Hypothalamus (tissue), 51 donors: ENCODE results near the gene SDHAF1.
"Not testable (repeated sequence)": the region's sequence is repeated elsewhere in the genome, so short reads cannot be mapped to it uniquely, and the experiment has no call there.

Experiments
- DNase-seq, 51 donors: peaks; one replicate each; lab custom pipeline; 2025; lab: John Stamatoyannopoulos, UW

Gene SDHAF1, protein sequence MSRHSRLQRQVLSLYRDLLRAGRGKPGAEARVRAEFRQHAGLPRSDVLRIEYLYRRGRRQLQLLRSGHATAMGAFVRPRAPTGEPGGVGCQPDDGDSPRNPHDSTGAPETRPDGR

DNA sequence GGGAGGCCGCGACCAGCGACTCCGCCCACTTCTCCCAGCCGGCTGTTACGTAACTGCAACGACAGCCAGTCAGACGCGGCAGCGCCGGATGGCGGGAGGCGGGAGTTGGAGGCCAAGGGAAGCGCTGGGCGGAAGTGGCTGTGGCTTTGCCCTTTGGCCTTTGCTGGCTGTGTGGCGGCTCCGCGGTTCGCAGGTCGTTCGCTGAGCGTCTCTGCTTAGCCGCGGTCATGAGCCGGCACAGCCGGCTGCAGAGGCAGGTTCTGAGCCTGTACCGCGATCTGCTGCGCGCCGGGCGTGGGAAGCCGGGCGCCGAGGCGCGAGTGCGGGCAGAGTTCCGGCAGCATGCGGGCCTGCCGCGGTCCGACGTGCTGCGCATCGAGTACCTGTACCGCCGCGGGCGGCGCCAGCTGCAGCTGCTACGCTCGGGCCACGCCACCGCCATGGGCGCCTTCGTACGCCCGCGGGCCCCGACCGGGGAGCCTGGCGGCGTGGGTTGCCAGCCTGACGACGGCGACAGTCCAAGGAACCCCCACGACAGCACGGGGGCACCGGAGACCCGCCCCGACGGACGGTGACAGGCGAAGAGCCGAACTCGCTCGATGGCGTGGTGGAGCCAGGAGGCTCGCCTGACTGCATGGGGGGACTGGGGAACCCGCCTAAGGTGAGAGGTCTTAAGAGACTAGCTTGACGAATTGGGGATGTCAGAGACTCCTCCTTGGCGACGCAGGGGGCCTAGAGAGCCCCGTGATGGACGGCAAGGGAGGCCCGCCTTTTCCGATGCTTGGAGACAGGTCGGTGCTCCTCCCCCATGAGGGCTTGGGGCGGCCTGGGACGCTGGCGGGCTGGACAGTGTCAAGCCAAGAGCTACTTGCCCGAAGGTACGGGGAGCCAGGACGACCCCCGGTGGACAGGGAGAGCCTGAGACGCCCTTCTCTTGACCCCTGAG, at the start of gene SDHAF1:
Gene SDHAF1, plus strand, starts transcription at position 141 of the 946 bp plus-strand sequence. Its CDS starts 87 bp downstream, at position 228.
- peak; percentile 34 to 98 (median 93) for DNase-seq

DNA sequence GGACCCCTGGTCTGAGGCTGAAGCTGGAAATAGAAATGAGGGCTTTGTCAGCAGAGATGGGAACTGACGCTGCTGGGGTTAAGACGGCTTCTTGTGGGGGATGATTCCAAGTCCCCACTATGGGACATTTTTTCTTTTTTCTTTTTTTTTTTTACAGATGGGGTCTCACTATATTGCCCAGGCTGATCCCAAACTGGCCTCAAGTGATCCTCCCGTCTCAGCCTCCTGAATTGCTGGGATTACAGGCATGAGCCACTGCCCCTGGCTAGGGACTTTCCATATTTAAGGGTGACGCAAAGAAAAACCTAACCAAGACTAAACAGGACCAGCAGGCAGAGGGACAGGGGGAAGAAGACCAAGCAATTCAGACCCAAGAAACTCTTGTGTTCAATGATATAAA, 48.8 kb upstream of the SDHAF1 start:
- no peak for DNase-seq

DNA sequence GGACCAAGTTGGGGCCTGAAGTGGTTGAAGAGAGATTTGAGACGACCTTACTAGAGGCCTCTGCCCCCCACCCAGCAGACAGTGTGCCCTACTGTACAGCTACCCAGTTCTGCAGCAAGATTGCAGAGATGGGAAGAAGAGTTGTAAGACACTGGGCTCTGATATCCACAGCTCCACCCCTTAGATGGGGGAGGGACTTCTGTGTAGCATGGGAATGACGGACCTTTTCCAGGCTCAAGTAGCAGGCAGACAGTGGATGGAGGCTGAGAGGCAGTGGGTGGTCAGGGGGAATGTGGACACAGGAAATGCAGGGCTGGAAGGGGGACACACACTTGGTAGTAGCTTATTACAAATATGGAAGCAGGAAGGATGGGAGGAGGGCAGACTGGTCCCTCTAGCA, 45.9 kb upstream of the SDHAF1 start:
- no peak for DNase-seq

DNA sequence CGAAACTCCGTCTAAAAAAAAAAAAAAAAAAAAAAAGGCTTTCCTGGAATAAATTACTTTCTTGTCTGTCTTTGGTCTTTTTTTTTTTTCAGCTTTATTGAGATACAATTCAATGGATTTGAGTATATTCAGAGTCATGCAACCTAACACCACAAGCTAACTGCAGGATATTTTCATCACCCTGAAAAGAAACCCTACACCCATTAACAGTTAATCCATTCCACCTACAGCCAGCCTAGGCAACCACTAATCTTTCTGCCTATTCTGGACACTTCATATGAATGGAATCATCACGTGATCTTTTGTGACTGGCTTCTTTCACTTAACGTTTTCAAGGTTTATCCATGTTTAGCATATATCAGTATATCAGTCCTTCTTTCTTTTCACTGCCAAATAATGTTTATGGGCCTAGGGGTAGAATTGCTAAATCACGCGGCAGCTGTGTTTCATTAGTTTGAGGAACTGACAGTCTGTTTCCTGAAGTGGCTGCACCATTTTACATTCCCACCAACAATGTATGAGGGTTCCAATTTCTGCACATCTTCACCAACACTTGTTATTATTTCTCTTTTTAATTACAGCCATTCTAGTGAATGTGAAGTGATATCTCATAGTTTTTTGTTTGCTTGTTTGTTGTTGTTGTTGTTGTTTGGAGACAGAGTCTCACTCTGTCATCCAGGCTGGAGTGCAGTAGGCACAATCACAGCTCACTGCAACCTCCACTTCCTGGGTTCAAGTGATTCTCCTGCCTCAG, 38.9 kb upstream of the SDHAF1 start:
- DNase-seq = no peak

DNA sequence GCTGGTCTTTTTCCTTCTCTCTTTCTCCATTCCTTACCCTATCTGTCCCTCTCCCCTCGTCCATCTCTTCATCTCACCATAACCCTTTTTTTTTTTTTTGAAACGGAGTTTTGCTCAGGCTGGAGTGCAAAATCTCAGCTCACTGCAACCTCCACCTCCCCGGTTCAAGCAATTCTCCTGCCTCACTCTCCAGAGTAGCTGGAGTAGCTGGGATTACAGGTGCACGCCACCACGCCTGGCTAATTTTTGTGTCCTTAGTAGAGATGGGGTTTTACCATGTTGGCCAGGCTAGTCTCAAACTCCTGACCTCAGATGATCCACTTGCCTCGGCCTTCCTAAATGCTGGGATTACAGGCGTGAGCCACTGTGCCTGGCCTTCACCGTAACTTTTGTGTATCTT, 37.6 kb upstream of the SDHAF1 start:
- DNase-seq = not testable (repeated sequence)

DNA sequence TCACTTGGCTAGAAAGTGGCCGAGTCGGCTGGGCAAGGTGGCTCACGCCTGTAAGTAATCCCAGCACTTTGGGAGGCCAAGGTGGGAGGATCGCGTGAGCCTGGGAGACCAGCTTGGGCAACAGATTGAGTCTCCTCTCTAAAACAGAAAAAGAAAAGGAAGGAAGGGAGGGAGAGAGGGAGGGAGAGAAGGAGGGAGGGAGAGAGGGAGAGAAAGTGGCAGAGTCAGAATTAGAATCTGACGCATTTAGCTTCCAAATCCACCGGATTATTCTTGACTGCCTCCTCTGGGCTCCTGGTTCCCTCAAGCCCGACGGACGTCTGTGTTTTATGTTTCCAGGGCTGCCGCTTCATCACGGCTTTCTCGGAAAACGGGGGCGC, 36.3 kb upstream of the SDHAF1 start:
- DNase-seq = no peak

DNA sequence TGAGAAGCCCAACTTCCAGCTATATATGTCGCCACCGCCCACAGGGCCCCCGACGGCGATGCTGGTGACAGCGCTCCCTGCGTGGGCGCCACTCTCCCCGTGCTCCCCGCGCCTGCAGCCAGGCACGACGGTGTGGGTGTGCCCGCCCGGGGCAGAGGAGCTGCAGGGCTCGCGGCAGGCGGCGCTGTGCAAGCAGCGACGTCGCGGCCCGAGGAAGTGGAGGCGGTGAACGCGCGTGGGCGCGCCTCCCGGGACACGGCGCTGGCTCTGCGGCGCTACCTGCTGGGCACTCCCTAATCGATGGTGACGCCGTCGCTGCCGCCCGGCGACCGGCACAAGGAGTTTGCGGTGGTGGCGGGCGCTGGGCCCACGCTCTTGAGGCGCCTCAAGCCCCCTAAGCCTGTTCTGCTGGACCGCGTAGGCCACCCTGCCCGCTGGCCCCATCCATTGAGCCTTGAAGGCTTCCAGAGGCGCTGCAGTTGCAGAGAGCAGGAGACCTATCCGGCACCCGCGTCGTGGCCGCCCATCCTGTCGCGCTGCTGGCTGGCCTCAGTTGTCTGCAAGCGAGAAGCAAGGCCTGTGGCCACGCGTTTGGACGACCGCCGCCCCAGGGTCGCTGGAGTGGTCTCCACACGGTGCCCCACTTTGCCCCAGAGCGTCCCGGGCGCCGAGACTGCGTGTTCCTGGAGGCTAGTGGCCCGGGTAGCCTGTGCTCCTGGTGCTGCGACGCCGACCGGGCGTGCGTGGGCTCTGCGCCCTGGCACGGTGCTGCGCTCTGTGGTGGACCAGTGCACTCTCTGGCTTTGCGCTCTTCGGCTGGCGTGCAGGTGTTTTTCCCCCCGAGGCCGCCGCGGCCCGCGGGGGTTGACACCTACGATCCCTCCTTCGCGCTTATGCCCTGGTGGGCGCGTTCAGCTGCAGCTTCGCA, 35.7 kb upstream of the SDHAF1 start:
- peak in 10 of 51 donors; percentile 5 to 45 (median 38) for DNase-seq

DNA sequence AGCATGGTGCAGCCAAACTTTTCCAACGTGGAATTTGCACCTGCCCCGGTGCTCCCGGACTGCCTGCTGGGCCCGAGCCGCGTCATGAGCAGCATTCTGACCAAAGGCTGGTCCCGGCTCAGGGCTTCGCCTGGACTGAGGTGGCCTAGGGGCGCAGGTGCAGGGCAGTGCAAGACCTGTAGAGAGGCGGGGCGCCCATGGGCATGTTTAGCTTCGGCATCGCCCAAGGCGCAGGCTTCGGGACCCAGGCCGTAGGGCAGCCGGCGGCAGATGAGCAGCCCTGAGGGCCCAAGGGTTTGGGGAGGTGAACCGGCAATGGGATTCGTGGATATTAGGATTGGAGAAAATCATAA, 35.0 kb upstream of the SDHAF1 start:
- DNase-seq = no peak

DNA sequence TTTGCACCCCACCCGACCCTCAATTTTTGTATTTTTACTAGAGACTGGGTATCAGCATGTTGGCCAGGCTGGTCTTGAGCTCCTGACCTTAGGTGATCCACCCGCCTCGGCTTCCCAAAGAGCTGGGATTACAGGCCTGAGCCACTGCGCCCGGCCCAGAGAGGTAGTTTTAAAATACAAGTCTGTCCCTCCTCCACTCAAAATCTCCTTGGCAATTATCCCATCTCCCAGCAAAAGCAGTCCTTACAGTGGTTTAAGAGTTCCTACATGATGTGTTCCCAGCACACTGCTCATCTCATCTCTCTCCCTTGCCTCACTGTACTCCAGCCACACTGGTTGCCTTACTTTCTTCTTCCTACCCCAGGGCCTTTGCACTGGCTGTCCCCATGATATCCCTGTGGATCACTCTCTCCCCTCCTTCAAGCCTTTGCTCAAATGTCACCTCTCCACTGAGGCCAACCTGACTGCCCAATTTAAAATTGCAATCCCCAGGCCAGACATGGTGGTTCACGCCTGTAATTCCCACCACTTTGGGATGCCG, 34.5 kb upstream of the SDHAF1 start:
- no peak for DNase-seq

DNA sequence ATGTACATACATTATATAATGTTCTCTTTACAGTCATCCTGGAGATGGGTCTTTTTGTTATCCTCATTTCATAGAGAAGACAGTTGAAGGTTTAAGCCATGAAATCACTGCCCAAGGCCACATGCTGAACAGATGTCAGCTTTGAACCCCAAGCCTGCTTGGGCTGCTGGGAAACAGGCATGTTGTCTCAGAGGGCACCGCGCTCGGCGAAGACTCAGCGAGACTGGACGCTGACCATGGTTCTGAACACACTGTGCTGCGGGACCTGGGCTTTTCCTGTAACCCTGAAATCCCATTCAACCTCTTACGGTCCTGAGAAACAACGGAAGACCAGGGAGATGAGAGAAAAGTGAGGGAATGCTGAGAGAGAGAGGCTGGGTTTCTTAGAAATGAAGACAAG, 31.5 kb upstream of the SDHAF1 start:
- peak in 7 of 51 donors; percentile 2 to 22 (median 6) for DNase-seq

DNA sequence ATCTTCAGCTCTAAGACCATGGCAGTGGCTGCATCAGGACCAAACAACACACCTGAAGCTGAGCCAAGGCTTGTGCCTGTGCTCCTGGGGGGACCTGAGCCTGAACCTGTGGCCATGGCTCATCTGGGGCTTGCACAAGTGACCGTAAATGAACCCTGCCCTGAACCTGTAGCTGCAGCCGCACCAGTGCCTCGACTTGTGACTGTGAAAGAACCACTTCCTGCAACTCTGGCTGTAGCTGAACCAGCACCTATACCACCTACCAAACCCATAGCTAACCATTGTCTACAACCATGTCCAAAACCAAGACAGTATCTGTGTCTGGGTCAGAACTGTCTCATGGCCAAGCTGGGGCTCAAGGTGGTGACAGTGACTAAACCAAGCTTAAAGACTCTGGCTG, 28.2 kb upstream of the SDHAF1 start:
- no peak for DNase-seq

DNA sequence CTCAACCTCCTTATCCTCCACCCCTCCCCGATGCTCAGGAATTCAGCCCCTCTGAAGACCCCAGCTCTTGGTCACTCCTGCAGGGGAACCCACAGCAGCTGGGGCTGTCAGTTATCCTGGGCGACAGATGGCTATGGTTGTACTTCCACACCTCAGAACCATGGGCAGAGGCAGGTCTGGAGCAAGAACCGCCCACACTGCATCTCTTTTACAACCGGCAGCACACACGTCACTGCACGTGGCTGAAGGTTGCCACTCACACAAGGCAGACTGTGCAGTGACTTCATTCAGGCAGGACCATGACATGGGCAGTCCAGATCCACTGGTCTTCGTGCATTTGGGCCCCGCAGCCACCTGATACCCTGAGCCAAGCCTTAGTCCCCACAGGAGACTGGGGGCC, 21.5 kb upstream of the SDHAF1 start:
- DNase-seq = no peak

DNA sequence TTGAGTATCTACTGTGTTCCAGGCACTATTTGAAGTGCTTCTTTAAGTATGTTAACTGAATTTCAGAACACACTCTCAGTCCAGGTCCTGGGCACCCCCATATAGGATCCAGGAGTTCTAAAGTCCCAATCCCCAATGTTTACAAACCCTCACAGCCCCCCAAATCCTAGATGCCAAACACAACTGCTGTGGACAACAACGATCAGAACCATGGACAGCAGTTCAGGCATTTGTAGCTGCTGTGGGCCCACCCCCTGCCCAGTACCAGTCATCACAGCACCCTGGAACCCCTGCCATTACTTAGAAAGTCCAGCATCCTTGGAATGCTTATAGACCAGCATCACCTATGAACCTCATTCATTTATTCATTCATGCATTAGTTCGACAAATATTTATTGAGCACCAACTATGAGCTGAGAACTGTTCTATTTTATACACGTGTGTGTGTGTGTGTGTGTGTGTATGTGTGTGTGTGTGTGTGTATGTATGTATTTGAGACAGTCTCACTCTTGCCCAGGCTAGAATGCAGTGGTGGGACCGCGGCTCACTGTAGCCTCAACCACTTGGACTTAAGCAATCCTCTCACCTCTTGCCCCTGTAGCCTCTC, 19.3 kb upstream of the SDHAF1 start:
- no peak for DNase-seq

DNA sequence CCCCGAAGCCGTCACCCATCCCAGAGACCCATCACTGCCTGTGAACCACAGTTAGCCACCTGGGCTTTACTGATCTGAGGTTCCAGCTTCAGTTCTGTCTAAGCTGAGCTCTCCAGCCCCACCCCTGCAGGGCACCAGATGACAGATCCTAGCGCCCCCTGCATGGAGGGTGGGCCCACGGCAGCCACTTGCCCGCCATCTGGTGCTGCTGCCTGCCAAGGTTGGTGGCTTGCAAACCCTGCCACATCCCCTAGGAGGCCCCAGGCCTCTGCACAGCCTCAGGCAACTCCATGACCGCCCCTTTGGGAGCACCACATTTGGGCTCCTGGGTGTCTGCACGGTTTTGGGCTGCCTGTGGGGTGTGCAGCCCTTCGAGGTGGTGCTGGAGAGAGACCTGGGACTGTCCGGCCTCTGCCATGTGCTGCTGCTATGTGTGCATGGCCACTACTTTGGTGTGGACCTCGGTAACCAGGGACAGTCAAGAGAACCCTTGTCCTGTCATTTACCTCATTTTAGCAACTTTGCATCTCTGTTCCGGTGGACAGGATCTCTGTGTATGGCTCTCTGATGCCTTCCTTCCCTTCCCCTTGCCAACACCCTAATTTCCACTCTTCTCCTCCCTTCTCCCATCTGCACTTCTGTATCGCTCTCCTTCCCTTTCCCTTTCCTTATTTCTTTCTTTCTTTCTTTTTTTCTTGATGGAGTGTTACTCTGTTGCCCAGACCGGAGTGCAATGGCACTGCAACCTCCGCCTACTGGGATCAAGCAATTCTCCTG, 17.4 kb upstream of the SDHAF1 start:
- no peak for DNase-seq

DNA sequence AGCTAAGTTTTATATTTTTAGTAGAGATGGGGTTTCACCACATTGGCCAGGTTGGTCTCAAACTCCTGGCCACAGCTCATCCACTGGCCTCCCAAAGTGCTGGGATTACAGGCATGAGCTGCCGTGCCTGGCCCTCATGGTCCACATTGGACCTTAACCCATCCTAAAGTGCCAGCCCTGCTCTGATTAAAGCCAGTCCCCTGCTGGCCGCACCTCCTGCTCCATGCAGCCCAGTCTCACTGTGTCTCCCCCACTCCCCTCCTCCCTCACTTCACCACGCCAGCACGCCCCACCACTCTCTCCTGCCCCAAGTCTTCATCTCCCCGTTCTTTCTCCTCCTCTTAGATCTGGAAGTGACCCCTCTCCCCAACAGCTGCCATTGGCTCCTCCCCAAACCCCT, 16.7 kb upstream of the SDHAF1 start:
- no peak for DNase-seq

DNA sequence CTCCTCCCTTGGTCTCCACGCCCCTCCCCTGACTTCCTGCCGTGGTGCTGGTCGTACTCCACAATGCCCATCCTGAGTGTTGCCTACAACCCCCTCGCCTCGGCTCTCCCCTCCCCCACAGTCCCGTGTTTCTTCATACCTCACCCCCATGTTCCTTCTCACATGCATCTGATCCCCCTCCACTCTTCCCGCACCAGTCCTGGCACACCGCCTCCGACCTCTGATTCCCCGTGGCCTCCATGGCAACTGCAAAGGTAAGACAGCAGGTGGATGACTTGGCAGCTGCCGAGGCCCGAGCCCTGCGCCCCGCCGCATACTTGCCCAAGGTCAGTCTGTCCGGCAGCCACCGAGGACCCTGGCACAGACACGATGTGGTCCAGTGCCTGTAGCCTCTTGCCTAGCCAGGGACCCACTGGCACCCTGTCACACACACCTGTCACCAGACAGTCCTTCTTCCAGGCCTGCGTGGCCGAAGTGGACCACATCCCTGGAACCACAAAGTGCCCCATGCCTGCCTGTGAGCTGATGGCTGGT, 16.1 kb upstream of the SDHAF1 start:
- no peak for DNase-seq

DNA sequence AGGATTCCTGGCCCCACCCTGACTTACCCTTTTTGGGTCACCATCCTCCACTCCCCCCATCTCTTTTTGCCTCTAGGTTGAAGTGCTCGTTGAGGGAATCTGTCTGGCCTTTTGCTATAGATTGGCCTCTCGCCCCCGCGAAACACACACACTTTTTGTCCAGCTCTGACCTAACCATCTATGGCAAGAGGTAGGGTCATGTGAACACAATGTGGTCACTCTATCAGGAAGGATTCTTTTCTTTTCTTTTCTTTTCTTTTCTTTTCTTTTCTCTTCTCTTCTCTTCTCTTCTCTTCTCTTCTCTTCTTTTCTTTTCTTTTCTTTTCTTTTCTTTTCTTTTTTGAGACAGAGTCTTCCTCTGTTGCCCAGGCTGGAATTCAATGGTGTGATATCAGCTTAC, 14.0 kb upstream of the SDHAF1 start:
- DNase-seq = not testable (repeated sequence)

DNA sequence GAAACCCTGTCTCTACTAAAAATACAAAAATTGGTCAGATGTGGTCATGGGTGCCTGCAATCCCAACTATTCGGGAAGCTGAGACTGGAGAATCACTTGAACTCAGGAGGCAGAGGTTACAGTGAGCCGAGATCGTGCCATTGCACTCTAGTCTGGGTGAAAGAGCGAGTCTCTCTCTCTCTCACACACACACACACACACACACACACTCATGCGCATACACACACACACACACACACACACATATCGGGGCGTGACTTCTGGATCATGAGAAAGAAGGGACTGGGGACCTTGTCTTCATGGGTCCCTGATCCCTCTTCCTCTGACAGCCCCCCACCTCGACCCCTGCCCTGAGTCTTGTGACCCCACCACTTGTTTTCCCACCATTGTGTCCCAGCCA, 11.8 kb upstream of the SDHAF1 start:
- DNase-seq = no peak

DNA sequence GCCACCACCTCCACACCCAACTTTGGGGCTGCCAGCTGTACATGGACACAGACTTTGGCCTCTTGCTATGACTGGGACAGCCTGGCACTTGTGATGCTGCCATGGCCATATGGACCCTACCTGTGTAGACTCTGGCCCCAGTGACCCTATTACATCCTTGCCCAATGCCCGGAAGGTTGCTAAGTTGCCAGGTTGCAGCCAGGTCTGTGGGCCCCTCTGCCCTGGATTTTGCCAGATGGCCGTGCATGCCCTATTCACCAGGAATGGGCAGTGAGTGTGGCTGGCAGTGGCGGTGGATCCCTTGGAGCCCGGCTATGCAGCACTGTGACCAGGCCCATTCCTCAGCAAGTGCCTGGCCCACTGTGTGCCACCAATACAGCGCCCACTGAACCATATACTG, 8.9 kb upstream of the SDHAF1 start:
- DNase-seq = no peak
